ENCODE results near the gene NCAM1.

The NCAM1 gene

GRCh38 chr11:113174882-113175281, 213.7 kb downstream of the NCAM1 start:
- no peak for DNase-seq

- DNase-seq, result no peak
Observed at GRCh38 chr11:113176599-113177360, 215.6 kb downstream of the NCAM1 start.

DNA sequence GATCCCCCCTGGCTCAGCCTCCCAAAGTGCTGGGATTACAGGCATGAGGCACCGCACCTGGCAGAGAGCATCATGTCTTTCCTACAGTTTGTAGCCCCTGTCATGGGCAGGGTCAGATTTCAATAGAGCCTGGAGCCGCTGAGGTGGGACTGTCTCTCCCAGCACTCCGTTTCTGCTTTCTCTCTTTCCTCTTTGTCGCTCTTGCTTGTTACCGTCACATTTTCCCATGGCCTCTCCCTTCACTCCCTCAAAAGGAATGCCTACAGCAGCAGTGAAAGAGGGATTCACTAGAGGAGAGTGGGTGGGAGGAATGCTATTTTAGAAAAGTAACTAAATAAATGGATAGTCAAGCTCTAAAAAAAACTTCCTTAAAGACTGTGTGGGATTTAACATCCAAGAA, 216.5 kb downstream of the NCAM1 start:
- no peak for DNase-seq

- DNase-seq, result peak; percentile 78
Observed at GRCh38 chr11:113178381-113179070, 217.3 kb downstream of the NCAM1 start.

DNA sequence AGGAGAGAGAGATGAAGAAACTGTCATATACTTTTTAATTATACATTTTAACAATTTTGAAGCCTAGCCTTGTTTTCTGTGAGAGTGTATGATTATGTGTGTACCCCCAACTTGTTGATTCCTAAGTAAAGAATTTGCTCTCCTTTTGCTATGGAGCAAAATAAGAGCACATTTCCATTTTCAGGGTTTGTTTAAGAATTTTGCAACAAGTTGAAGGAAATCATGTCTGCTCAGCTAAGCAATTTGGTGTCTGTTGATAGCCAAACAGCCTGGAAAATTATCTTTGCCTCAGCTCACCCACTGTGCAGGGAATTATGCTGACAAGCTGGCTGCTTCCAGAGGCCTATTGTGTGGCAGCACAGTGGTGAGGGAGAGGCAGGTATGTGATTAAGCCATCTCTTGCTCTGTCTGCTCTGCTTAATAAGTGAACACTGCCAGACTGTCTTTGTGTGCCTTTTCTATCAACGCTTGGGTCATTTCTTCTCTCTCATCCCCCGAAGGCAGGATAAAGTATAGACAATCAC, 218.0 kb downstream of the NCAM1 start:
- DNase-seq, result no peak

GRCh38 chr11:113181094-113181493, 219.9 kb downstream of the NCAM1 start:
- no peak for DNase-seq

DNA sequence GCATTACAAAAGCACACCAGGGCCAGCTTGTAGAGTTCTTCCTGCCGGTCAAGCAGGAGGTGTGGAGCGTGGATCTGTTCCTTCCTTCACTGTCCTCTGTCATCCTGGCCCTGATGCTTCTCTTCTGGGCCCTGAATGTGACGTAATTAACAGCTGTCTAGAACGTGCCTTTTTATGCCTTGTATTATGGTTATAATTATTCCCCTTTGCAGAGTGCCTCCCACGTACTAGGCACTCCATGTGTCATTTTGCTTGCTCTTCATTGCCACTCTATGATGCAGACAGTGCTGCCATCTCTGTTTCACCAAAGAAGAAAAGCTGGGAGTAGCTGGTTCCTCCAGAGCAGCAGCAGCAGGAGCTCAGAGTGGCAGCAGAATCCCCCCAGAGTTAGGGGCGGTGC, 221.1 kb downstream of the NCAM1 start:
- DNase-seq, result no peak

DNA sequence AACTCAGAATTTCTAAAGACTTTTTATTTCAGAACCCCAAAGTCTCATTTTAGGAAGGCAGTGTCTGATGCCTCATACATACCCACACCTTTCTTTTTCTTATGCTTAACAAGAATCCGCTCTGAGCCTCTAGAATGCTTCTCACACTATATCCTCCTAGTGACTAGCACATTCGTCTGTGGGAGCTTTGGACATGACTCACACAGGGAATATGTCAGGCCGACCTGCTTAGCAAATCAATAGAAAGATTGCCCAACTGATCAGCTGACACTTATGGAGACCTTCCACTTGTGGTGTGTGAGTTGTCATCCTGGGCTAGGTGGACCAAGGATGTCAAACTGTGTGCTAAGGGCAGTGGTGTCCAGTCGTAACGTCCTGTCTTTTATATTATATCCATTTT, 223.3 kb downstream of the NCAM1 start:
- no peak for DNase-seq

- no peak for DNase-seq
Observed at GRCh38 chr11:113188371-113188834, 227.2 kb downstream of the NCAM1 start.

GRCh38 chr11:113189909-113190667, 228.9 kb downstream of the NCAM1 start:
- no peak for DNase-seq

DNA sequence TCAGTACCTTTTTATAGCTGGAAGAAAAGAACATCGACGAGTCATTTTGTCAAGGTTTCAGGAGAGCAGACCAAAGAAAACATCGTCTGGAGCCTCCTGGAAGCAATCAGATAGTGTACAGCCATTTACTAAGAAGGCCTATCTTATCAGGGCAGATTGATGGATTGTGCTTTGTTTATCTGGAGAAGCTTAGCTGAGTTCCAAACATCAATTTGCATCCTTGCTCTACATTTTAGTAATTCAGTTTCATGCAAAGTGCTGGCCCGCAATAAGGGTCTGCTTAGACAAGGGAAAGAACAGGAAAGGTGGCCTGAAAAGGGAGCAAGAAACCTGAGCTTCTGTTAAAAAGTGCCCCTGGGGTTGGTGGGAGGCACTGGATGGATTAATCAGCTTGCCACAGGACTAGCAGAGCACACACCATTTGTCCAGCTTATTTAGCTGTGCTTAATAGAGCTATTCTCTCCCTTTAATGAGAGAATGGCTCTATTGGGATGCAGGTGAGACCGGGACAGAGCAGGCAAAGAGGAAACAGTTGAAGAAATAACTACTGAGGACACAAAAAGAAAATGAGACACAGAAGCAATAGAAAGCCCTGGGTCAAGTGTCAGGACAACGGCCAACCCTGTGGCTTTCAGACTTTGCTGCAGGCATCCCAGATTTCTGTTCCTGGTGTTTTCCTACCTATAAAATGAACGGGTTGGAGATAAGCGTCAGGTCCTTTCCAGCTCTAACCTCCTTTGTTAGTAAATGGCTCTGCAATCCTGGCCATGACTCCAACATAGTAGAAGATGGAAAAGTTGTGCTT, 231.1 kb downstream of the NCAM1 start:
- DNase-seq, result peak; percentile 91

GRCh38 chr11:113193016-113193415, 231.8 kb downstream of the NCAM1 start:
- no peak for DNase-seq

- no peak for DNase-seq
Observed at GRCh38 chr11:113193946-113194345, 232.7 kb downstream of the NCAM1 start.

DNA sequence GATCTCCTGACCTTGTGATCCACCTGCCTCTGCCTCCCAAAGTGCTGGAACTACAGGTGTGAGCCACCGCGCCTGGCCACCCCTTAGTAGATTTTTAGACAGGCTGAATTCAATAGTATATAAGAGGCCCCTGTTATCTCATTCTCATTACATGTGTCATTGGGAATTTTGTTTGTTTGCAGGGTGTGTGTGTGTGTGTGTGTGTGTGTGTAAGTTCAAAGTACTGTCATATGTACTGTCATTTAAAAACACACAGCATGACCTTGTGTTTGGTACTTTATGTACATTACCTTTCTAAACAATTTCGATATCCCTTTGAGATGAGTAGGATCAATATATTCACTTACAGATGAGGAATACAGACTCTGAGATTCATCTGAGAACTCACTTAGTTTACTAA, 234.5 kb downstream of the NCAM1 start:
- DNase-seq, result no peak

DNA sequence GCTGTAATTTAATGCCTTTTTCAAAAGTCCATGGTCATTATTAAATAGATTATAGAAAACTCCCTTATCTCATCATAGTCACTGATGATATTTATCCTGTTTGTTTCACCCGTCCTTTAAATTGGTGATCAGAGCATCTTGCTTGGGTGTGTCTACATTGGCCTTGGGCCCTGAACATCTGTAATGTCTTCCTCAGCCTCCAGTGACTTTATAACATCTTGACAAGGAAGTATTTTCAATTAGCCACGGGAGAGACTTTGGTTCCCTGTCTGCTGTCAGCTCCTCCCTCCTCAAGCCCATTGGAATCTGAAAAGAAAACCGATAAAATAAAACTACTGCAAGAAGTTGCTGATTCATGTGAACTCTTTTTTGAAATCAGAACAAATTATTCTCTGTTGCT, 236.2 kb downstream of the NCAM1 start:
- no peak for DNase-seq

DNA sequence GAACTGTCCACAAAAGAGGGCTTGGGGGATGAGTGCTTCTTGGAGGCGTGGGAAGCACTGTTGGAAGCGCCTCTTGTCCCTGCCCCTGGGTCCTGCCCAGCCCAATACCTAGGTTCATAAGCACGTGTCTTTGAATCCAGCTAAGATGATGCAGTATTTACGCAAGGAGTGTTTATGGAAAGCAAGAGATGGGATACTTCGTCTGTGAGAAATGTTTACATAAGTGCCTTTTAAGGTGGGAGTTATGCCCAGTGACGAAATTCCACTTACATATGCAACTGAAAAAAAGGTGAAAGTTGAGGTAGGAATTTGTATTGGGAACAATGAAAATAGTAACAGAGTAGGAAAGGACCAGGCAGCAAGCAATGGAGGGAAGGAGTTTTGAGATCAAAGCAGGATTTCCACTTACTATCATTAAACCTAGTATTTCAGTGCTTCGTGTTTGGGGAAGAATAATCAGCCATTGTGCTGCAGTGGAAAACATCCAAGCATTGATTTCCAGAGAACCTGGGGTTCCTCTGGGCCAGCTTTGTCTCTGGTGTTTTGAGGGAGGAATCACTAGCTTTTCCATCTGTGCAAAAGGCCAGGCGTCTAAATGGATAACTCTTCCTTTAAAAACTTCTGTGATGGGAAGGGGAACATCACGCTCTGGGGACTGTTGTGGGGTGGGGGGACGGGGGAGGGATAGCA, 237.9 kb downstream of the NCAM1 start:
- no peak for DNase-seq

- no peak for DNase-seq
Observed at GRCh38 chr11:113199866-113200265, 238.6 kb downstream of the NCAM1 start.

DNA sequence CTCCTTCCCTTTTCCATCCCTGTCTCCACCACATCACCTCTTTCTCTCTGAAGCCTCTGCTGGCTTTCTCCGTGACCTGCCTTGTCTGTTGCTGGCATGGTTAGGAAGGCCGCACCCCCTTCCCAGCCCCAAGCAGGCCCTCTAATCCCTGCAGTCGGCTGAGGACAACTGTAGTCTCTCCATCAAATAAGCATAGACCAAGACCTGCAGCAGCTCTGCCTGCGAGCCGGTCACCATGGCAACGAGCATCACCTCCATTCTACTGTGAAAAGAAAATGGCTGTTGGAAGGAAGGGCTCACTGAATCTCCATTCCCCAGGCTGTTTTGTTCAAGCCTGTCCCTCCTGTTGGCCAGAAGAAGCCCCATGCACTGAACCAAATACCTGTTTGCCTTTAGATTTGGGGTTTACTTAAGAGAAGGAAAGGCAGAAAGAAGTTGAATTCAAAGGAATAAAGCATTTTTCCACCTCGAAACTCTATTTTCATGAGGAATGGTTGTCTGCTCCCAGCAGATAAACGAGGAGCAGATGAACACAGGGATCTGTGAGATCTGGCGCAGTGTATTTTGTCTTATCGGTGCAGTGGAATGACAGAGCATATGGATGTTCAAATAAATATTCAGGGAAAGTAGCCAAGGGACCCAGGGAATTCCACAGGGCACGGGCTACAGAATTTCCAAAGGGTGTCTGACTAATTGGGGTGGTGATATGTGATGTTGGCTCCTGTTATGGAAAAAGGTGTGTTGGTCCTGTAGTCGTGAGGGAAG, 240.0 kb downstream of the NCAM1 start:
- DNase-seq, result no peak

DNA sequence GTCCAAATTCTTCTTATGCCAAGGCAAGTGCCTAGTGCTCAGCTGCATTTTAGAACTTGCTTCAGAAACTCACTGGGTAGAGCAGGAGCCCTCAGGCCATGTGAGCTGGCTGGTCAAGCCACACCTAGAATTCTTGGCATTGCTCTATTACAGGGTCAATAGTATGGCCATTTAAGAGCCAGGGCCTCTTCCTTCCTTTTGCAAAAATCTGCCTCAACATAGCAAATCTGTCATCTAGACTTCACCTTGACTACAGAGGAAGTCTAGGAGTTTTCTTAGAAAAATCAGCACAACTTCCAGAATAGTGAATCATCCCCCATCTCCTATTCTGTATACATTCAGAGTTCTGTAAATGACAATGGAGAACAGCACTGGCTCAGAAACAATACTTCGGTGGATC, 241.2 kb downstream of the NCAM1 start:
- no peak for DNase-seq

DNA sequence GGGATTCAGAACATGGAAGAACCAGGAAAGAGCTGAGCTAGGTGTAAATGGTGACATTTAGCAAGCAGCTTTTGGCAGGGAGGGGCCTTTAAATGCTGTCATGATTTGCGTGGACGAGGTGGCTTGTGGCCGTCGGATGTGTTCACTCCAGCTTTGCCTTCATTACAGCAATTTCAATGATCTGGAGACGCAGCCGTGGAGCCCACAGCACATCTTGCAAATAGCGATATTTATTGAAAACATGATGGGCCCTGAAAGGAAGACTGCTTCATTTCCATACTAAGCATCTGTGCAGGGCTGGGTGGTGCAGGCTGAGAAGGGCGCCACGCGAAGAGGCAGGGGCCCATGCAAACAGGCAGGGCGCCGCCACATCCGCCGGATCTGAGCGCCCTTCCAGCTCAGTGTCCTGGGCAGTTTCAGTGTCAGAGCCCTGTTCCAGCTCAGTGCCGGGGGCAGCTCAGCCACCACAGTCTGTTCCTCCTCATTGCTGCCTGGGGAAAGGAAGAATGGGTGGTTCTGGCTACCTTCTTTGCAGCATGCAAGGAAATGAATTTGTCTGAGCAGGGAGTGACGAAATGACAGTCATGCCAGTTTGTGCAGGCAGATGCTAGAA, 242.0 kb downstream of the NCAM1 start:
- peak; percentile 49 for DNase-seq

DNA sequence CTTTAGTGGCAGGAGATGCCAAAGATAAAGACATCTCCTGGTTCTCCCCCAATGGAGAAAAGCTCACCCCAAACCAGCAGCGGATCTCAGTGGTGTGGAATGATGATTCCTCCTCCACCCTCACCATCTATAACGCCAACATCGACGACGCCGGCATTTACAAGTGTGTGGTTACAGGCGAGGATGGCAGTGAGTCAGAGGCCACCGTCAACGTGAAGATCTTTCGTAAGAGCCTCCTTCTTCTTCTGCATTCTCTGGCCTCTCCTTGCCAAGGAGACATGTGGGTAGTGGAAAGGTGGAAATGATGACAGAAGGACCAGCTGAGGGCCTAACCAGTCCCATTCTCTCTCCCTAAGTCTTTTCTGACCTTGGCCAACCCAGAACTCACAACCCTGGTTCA, 243.1 kb downstream of the NCAM1 start:
- DNase-seq, result no peak
